Measurements from ENCODE around the gene FAM187B.

GRCh38 chr19:35256566-35256965 lies 28.0 kb upstream of the FAM187B start:
- no peak for TF ChIP-seq CTCF (conservative IDR thresholded peaks at IDR 0.05; ENCODE audit: low read depth, low read length)
- no peak for TF ChIP-seq MAZ (IDR thresholded peaks at IDR 0.05; ENCODE audit: borderline replicate concordance, low read depth, low read length)
- no peak for TF ChIP-seq RCOR1 (IDR thresholded peaks at IDR 0.05; ENCODE audit: insufficient replicate concordance, low read length)
- no peak for TF ChIP-seq RFX5 (IDR thresholded peaks at IDR 0.05; ENCODE audit: low read depth, low read length)
- no peak for TF ChIP-seq USF2 (IDR thresholded peaks at IDR 0.05; ENCODE audit: low read depth, low read length)
- TF ChIP-seq ELK1 (IDR thresholded peaks at IDR 0.05; ENCODE audit: borderline replicate concordance, low read depth, low read length), result no peak
- no peak for TF ChIP-seq POLR2A (IDR thresholded peaks at IDR 0.05; ENCODE audit: low read depth, low read length)
- no peak for TF ChIP-seq CEBPB (IDR thresholded peaks at IDR 0.05; ENCODE audit: low read depth, low read length)
- no peak for TF ChIP-seq RAD21 (IDR thresholded peaks at IDR 0.05; ENCODE audit: low read length)
- no peak for TF ChIP-seq MAFK (IDR thresholded peaks at IDR 0.05; ENCODE audit: low read depth, low read length)
- no peak for TF ChIP-seq BHLHE40 (IDR thresholded peaks at IDR 0.05; ENCODE audit: low read depth, low read length)
- TF ChIP-seq CHD1 (IDR thresholded peaks at IDR 0.05; ENCODE audit: low read depth, low read length), result no peak
- TF ChIP-seq SMC3 (IDR thresholded peaks at IDR 0.05; ENCODE audit: low read depth, low read length), result no peak
- TF ChIP-seq NFE2L2 (IDR thresholded peaks at IDR 0.05; ENCODE audit: low read depth, low read length), result no peak
